RPMI8226 (cell line): ENCODE results near the gene SECISBP2L.
A peak's percentile ranks its signal among the peaks of the same experiment; 100 is the strongest.

Experiments used
- DNase-seq: peaks from one replicate; pipeline ENCODE4 v3.0.0-alpha.2; 2015

SECISBP2L gene

GRCh38 chr15:49055630-49056029, 9.4 kb upstream of the SECISBP2L start:
- DNase-seq: no peak

GRCh38 chr15:49052662-49053061, 6.4 kb upstream of the SECISBP2L start:
- DNase-seq: no peak

GRCh38 chr15:49047456-49047855, 1.2 kb upstream of the SECISBP2L start:
- no peak for DNase-seq

- DNase-seq: peak; percentile 52
Observed at GRCh38 chr15:49045751-49046219, 461 bp downstream of the SECISBP2L start.

GRCh38 chr15:49044766-49045606, 1.3 kb downstream of the SECISBP2L start:
- peak; percentile 10 for DNase-seq

GRCh38 chr15:49044002-49044401, 2.2 kb downstream of the SECISBP2L start:
- DNase-seq: no peak

- no peak for DNase-seq
Observed at GRCh38 chr15:49042165-49042564, 4.1 kb downstream of the SECISBP2L start.

GRCh38 chr15:49041426-49041825, 4.8 kb downstream of the SECISBP2L start:
- no peak for DNase-seq

- peak; percentile 9 for DNase-seq
Observed at GRCh38 chr15:49040151-49040550, 6.1 kb downstream of the SECISBP2L start.

GRCh38 chr15:49038382-49038781, 7.9 kb downstream of the SECISBP2L start:
- no peak for DNase-seq

- no peak for DNase-seq
Observed at GRCh38 chr15:49037546-49037940, 8.7 kb downstream of the SECISBP2L start.

GRCh38 chr15:49036650-49037545, 9.3 kb downstream of the SECISBP2L start:
- no peak for DNase-seq

GRCh38 chr15:49035825-49036224, 10.4 kb downstream of the SECISBP2L start:
- no peak for DNase-seq

- no peak for DNase-seq
Observed at GRCh38 chr15:49032601-49033145, 13.6 kb downstream of the SECISBP2L start.

- DNase-seq: no peak
Observed at GRCh38 chr15:49031804-49032203, 14.4 kb downstream of the SECISBP2L start.

- DNase-seq: peak; percentile 13
Observed at GRCh38 chr15:49026700-49027099, 19.5 kb downstream of the SECISBP2L start.

GRCh38 chr15:49024840-49025239, 21.4 kb downstream of the SECISBP2L start:
- no peak for DNase-seq

- DNase-seq: peak; percentile 90
Observed at GRCh38 chr15:49023354-49023753, 22.9 kb downstream of the SECISBP2L start.

GRCh38 chr15:49015896-49016295, 30.4 kb downstream of the SECISBP2L start:
- DNase-seq: peak; percentile 37

GRCh38 chr15:48999314-48999713, 46.9 kb downstream of the SECISBP2L start:
- DNase-seq: no peak

GRCh38 chr15:48996276-48996675, 50.0 kb downstream of the SECISBP2L start:
- DNase-seq: no peak

GRCh38 chr15:48993380-48993779, 52.9 kb downstream of the SECISBP2L start:
- no peak for DNase-seq

- DNase-seq: peak; percentile 90
Observed at GRCh38 chr15:48992545-48992944, 53.7 kb downstream of the SECISBP2L start.
